GM23338 (cell line): ENCODE measurements around the gene GMPPA.

Source experiments
- CREB1 ChIP-seq: fragments of 250-450 bp; sonication (Bioruptor Pico); IDR thresholded peaks from 2 replicates; pipeline ENCODE4 v1.5.0; 2020; ENCODE audit warnings: low read depth, mild to moderate bottlenecking, moderate library complexity
- CTCF ChIP-seq, 2 experiments: fragments of 200-600 bp in 1 of 2; sonication (generic) in 1 of 2; conservative IDR thresholded peaks; 2 replicates each; pipeline versions ENCODE4 v1.5.1 to v1.6.1; 2016 to 2017; ENCODE audit warnings: antibody characterized with exemption in 2 of 2, low read depth in 2 of 2, mild to moderate bottlenecking in 2 of 2, moderate library complexity in 1 of 2
- ETS1 ChIP-seq: IDR thresholded peaks from 2 replicates; pipeline ENCODE4 v1.6.1; 2016; ENCODE audit warnings: antibody characterized with exemption
- EZH2 ChIP-seq: fragments of 200-600 bp; sonication (generic); IDR thresholded peaks from one replicate; pipeline ENCODE4 v1.8.0; 2017; ENCODE audit warnings: antibody characterized with exemption, mild to moderate bottlenecking, low read depth; ENCODE audit not compliant: unreplicated experiment
- EZH2phosphoT487 ChIP-seq: fragments of 200-600 bp; sonication (generic); IDR thresholded peaks from one replicate; pipeline ENCODE4 v1.8.1; 2018; ENCODE audit warnings: antibody characterized with exemption; ENCODE audit not compliant: unreplicated experiment
- JUNB ChIP-seq: IDR thresholded peaks from one replicate; pipeline ENCODE4 v1.6.1; 2016; ENCODE audit warnings: antibody characterized with exemption; ENCODE audit not compliant: unreplicated experiment
- NANOG ChIP-seq: IDR thresholded peaks from 2 replicates; pipeline ENCODE4 v1.6.1; 2016; ENCODE audit warnings: antibody characterized with exemption, borderline replicate concordance
- POLR2AphosphoS5 ChIP-seq: IDR thresholded peaks from 2 replicates; pipeline ENCODE4 v1.6.1; 2016; ENCODE audit warnings: antibody characterized with exemption, low read depth
- REST ChIP-seq: IDR thresholded peaks from one replicate; pipeline ENCODE4 v1.6.1; 2018; ENCODE audit warnings: antibody characterized with exemption; ENCODE audit not compliant: unreplicated experiment
- STAT1 ChIP-seq: IDR thresholded peaks from one replicate; pipeline ENCODE4 v1.6.1; 2016; ENCODE audit warnings: antibody characterized with exemption; ENCODE audit not compliant: unreplicated experiment
- ZNF114 ChIP-seq: fragments of 250-450 bp; sonication (Bioruptor Pico); IDR thresholded peaks from 2 replicates; pipeline ENCODE4 v1.5.0; 2020; ENCODE audit warnings: mild to moderate bottlenecking, moderate library complexity
- ZNF331 ChIP-seq: fragments of 250-450 bp; sonication (Bioruptor Pico); IDR thresholded peaks from 2 replicates; pipeline ENCODE4 v1.5.0; 2020; ENCODE audit warnings: low read depth, mild to moderate bottlenecking, moderate library complexity
- ZNF462 ChIP-seq: fragments of 250-450 bp; sonication (Bioruptor Pico); IDR thresholded peaks from 2 replicates; pipeline ENCODE4 v1.5.0; 2020; ENCODE audit warnings: mild to moderate bottlenecking, moderate library complexity

GRCh38 chr2:219499555-219499954, 864 bp downstream of the GMPPA start:
- TF ChIP-seq CTCF (conservative IDR thresholded peaks at IDR 0.05; ENCODE audit: low read depth in 2 of 2) (no peak), POLR2AphosphoS5 (no peak), EZH2phosphoT487 (no peak), EZH2 (no peak), REST (no peak), NANOG (no peak), JUNB (no peak), CREB1 (CRISPR knock-in tag) (no peak), ZNF331 (CRISPR knock-in tag) (no peak), STAT1 (no peak), ZNF462 (CRISPR knock-in tag) (no peak), ETS1 (no peak), ZNF114 (CRISPR knock-in tag) (no peak)
